ENCODE data around the gene CISD2.
"Not testable (repeated sequence)": the region's sequence is repeated elsewhere in the genome, so short reads cannot be mapped to it uniquely, and the experiment has no call there.

The CISD2 gene

GRCh38 chr4:102889866-102890265 is 21.1 kb downstream of the CISD2 start:
- H3K23ac ChIP-seq (ENCODE audit: low read length); H3K36me3 ChIP-seq (ENCODE audit: control insufficient read depth in 1 of 2, insufficient read depth in 2 of 2, low read length in 2 of 2); H3K18ac ChIP-seq (ENCODE audit: low read length); H2AK5ac ChIP-seq (ENCODE audit: low read length); H3K4me3 ChIP-seq (ENCODE audit: low read depth, low read length); H4K12ac ChIP-seq (ENCODE audit: low read depth, low read length); H3K79me1 ChIP-seq (ENCODE audit: low read length); H3K9ac ChIP-seq (ENCODE audit: low read length); H3K27ac ChIP-seq (ENCODE audit: low read depth, low read length); H3K9me3 ChIP-seq (ENCODE audit: insufficient read depth, low read depth, low read length); H2BK120ac ChIP-seq (ENCODE audit: insufficient read depth, low read length, poor library complexity); H2AFZ ChIP-seq (ENCODE audit: insufficient read depth, low read length, poor library complexity); H4K8ac ChIP-seq (ENCODE audit: low read depth, low read length); H3K27me3 ChIP-seq (ENCODE audit: insufficient read depth, low read length); H3K4me2 ChIP-seq (ENCODE audit: low read length); H3K4me1 ChIP-seq (ENCODE audit: control insufficient read depth in 1 of 2, insufficient read depth in 2 of 2, low read length in 2 of 2); H3K14ac ChIP-seq (ENCODE audit: low read length); H4K91ac ChIP-seq (ENCODE audit: low read depth, low read length); DNase-seq; H2BK5ac ChIP-seq (ENCODE audit: low read depth, low read length, poor library complexity); H2BK12ac ChIP-seq (ENCODE audit: low read length); H3K79me2 ChIP-seq (ENCODE audit: control insufficient read depth, insufficient read depth, low read length, poor library complexity); H3K4ac ChIP-seq (ENCODE audit: low read depth, low read length): not testable (repeated sequence)
- no CpG with 5 or more reads among the region's 3 CpGs for WGBS (ENCODE audit: extremely low coverage, insufficient coverage, insufficient read length)

GRCh38 chr4:102896547-102896946 is 27.8 kb downstream of the CISD2 start:
- H3K4me2 ChIP-seq (ENCODE audit: low read length); H3K4me3 ChIP-seq (ENCODE audit: low read depth, low read length); H3K36me3 ChIP-seq (ENCODE audit: control insufficient read depth in 1 of 2, insufficient read depth in 2 of 2, low read length in 2 of 2); H2BK12ac ChIP-seq (ENCODE audit: low read length); H2AFZ ChIP-seq (ENCODE audit: insufficient read depth, low read length, poor library complexity); H2AK5ac ChIP-seq (ENCODE audit: low read length); H4K12ac ChIP-seq (ENCODE audit: low read depth, low read length); H3K23ac ChIP-seq (ENCODE audit: low read length); H3K27me3 ChIP-seq (ENCODE audit: insufficient read depth, low read length); H3K9me3 ChIP-seq (ENCODE audit: insufficient read depth, low read depth, low read length); H3K79me1 ChIP-seq (ENCODE audit: low read length); H3K4ac ChIP-seq (ENCODE audit: low read depth, low read length); H3K27ac ChIP-seq (ENCODE audit: low read depth, low read length); H3K14ac ChIP-seq (ENCODE audit: low read length); H2BK5ac ChIP-seq (ENCODE audit: low read depth, low read length, poor library complexity); H4K91ac ChIP-seq (ENCODE audit: low read depth, low read length); H3K4me1 ChIP-seq (ENCODE audit: control insufficient read depth in 1 of 2, insufficient read depth in 2 of 2, low read length in 2 of 2); H3K9ac ChIP-seq (ENCODE audit: low read length); H3K18ac ChIP-seq (ENCODE audit: low read length); DNase-seq; H2BK120ac ChIP-seq (ENCODE audit: insufficient read depth, low read length, poor library complexity); H4K8ac ChIP-seq (ENCODE audit: low read depth, low read length); H3K79me2 ChIP-seq (ENCODE audit: control insufficient read depth, insufficient read depth, low read length, poor library complexity): not testable (repeated sequence)
- no CpG with 5 or more reads among the region's 5 CpGs for WGBS (ENCODE audit: extremely low coverage, insufficient coverage, insufficient read length)

- not testable (repeated sequence) for H4K91ac ChIP-seq (ENCODE audit: low read depth, low read length); H3K27ac ChIP-seq (ENCODE audit: low read depth, low read length); H3K4ac ChIP-seq (ENCODE audit: low read depth, low read length); H3K79me1 ChIP-seq (ENCODE audit: low read length); H2BK5ac ChIP-seq (ENCODE audit: low read depth, low read length, poor library complexity); H3K4me3 ChIP-seq (ENCODE audit: low read depth, low read length); DNase-seq; H4K8ac ChIP-seq (ENCODE audit: low read depth, low read length); H3K9me3 ChIP-seq (ENCODE audit: insufficient read depth, low read depth, low read length); H3K79me2 ChIP-seq (ENCODE audit: control insufficient read depth, insufficient read depth, low read length, poor library complexity); H3K18ac ChIP-seq (ENCODE audit: low read length); H3K4me2 ChIP-seq (ENCODE audit: low read length); H4K12ac ChIP-seq (ENCODE audit: low read depth, low read length); H2BK120ac ChIP-seq (ENCODE audit: insufficient read depth, low read length, poor library complexity); H2AFZ ChIP-seq (ENCODE audit: insufficient read depth, low read length, poor library complexity); H2AK5ac ChIP-seq (ENCODE audit: low read length); H3K27me3 ChIP-seq (ENCODE audit: insufficient read depth, low read length); H3K14ac ChIP-seq (ENCODE audit: low read length); H3K23ac ChIP-seq (ENCODE audit: low read length); H3K4me1 ChIP-seq (ENCODE audit: control insufficient read depth in 1 of 2, insufficient read depth in 2 of 2, low read length in 2 of 2); H3K9ac ChIP-seq (ENCODE audit: low read length); H2BK12ac ChIP-seq (ENCODE audit: low read length); H3K36me3 ChIP-seq (ENCODE audit: control insufficient read depth in 1 of 2, insufficient read depth in 2 of 2, low read length in 2 of 2)
- no CpG with 5 or more reads among the region's 3 CpGs for WGBS (ENCODE audit: extremely low coverage, insufficient coverage, insufficient read length)
Measured at GRCh38 chr4:102897610-102898009, 28.8 kb downstream of the CISD2 start.

GRCh38 chr4:102901804-102902203 is 33.0 kb downstream of the CISD2 start:
- Histone ChIP-seq H2BK120ac (ENCODE audit: insufficient read depth, low read length, poor library complexity) (no peak overlapping the region), H4K8ac (ENCODE audit: low read depth, low read length) (no peak overlapping the region)

More at GRCh38 chr4:102901804-102902203, 33.0 kb downstream of the CISD2 start:
- Histone ChIP-seq H3K4ac (ENCODE audit: low read depth, low read length) (no peak overlapping the region), H3K4me3 (ENCODE audit: low read depth, low read length) (no peak overlapping the region), H3K4me1 (ENCODE audit: control insufficient read depth in 1 of 2, insufficient read depth in 2 of 2, low read length in 2 of 2) (no peaks in the 10 kb centered on the region), H2BK12ac (ENCODE audit: low read length) (no peak overlapping the region), H3K79me2 (ENCODE audit: control insufficient read depth, insufficient read depth, low read length, poor library complexity) (no peaks in the 10 kb centered on the region), H3K27ac (ENCODE audit: low read depth, low read length) (no peak overlapping the region), H3K18ac (ENCODE audit: low read length) (no peak overlapping the region), H3K9me3 (ENCODE audit: insufficient read depth, low read depth, low read length) (no peaks in the 10 kb centered on the region), H2BK5ac (ENCODE audit: low read depth, low read length, poor library complexity) (no peak overlapping the region), H3K4me2 (ENCODE audit: low read length) (no peak overlapping the region), H3K14ac (ENCODE audit: low read length) (no peak overlapping the region), H2AFZ (ENCODE audit: insufficient read depth, low read length, poor library complexity) (no peak overlapping the region), H3K23ac (ENCODE audit: low read length) (no peak overlapping the region), H4K91ac (ENCODE audit: low read depth, low read length) (no peak overlapping the region), H3K79me1 (ENCODE audit: low read length) (no peaks in the 10 kb centered on the region), H4K12ac (ENCODE audit: low read depth, low read length) (no peak overlapping the region), H3K36me3 (ENCODE audit: control insufficient read depth in 1 of 2, insufficient read depth in 2 of 2, low read length in 2 of 2) (no peaks in the 10 kb centered on the region), H3K27me3 (ENCODE audit: insufficient read depth, low read length) (no peaks in the 10 kb centered on the region), H3K9ac (ENCODE audit: low read length) (no peak overlapping the region), H2AK5ac (ENCODE audit: low read length) (no peak overlapping the region)
- no CpG with 5 or more reads among the region's 2 CpGs for WGBS (ENCODE audit: extremely low coverage, insufficient coverage, insufficient read length)
- DNase-seq = no peak

Data from trophoblast cell (in vitro differentiated cells and primary cell).